ENCODE results near the gene PPP1R3F.

GRCh38 chrX:49271341-49271740, 1.7 kb downstream of the PPP1R3F start:
- TF ChIP-seq FOXP2 (optimal IDR thresholded peaks at IDR 0.05; ENCODE audit: control extremely low read depth, extremely low read length, insufficient read depth) (no peak), EZH2 (IDR thresholded peaks at IDR 0.05) (no peak)

Measured in SK-N-MC (cell line).